Memory B cell (primary cell): Measurements from ENCODE around the gene HIVEP2.

ENCODE experiments used
- ATAC-seq: fragments of 150-1000 bp; cut with Tn5 transposase; 2 replicates; pipeline ENCODE4 v1.10.0; 2021; ENCODE audit warnings: low read depth, mild to moderate bottlenecking, moderate library complexity
- DNase-seq, 2 donors: peaks; one replicate each; pipeline ENCODE4 v3.0.0; 2022; ENCODE audit warnings: low spot score in 2 of 2
- H3K27ac Mint-ChIP-seq: one replicate; pipeline ENCODE4 v1.8.0; 2022; ENCODE audit warnings: mild to moderate bottlenecking, moderate library complexity, mixed read lengths
- H3K27me3 Mint-ChIP-seq: one replicate; pipeline ENCODE4 v1.8.0; 2022; ENCODE audit warnings: mixed read lengths
- H3K36me3 Mint-ChIP-seq: one replicate; pipeline ENCODE4 v1.8.0; 2022; ENCODE audit warnings: mild to moderate bottlenecking, mixed read lengths
- H3K4me1 Mint-ChIP-seq: one replicate; pipeline ENCODE4 v1.8.0; 2022; ENCODE audit warnings: mixed read lengths
- H3K4me3 Mint-ChIP-seq: one replicate; pipeline ENCODE4 v1.8.0; 2022; ENCODE audit warnings: mild to moderate bottlenecking, moderate library complexity, mixed read lengths
- H3K9me3 Mint-ChIP-seq: one replicate; pipeline ENCODE4 v1.8.0; 2022; ENCODE audit warnings: mixed read lengths

Gene HIVEP2

GRCh38 chr6:142940487-142940886 is 4.5 kb downstream of the HIVEP2 start:
- H3K9me3 Mint-ChIP-seq, result no peaks in the 10 kb centered on the region
- H3K27me3 Mint-ChIP-seq, result no peaks in the 10 kb centered on the region
- H3K4me3 Mint-ChIP-seq, result no peak overlapping the region
- no peaks in the 10 kb centered on the region for H3K36me3 Mint-ChIP-seq
- no peak overlapping the region for H3K27ac Mint-ChIP-seq
- peaks cover 32% of the 10 kb centered on the region for H3K4me1 Mint-ChIP-seq
- ATAC-seq (no peak), DNase-seq (no peak)

GRCh38 chr6:142938510-142938909 is 6.5 kb downstream of the HIVEP2 start:
- Mint-ChIP-seq H3K4me3 (no peak overlapping the region), H3K27me3 (no peaks in the 10 kb centered on the region), H3K4me1 (peaks cover 40% of the 10 kb centered on the region)

GRCh38 chr6:142937986-142938385 is 7.0 kb downstream of the HIVEP2 start:
- ATAC-seq (no peak), DNase-seq (no peak)
- no peaks in the 10 kb centered on the region for H3K36me3 Mint-ChIP-seq
- H3K27me3 Mint-ChIP-seq, result no peaks in the 10 kb centered on the region
- H3K4me1 Mint-ChIP-seq, result peaks cover 41% of the 10 kb centered on the region
- no peak overlapping the region for H3K27ac Mint-ChIP-seq
- H3K9me3 Mint-ChIP-seq, result no peaks in the 10 kb centered on the region
- no peak overlapping the region for H3K4me3 Mint-ChIP-seq

More at GRCh38 chr6:142938510-142938909, 6.5 kb downstream of the HIVEP2 start:
- no peak for DNase-seq
- ATAC-seq, result no peak
- H3K27ac Mint-ChIP-seq, result no peak overlapping the region
- no peaks in the 10 kb centered on the region for H3K9me3 Mint-ChIP-seq
- H3K36me3 Mint-ChIP-seq, result no peaks in the 10 kb centered on the region

GRCh38 chr6:142935553-142936517 is 9.1 kb downstream of the HIVEP2 start:
- Mint-ChIP-seq H3K27me3 (no peaks in the 10 kb centered on the region), H3K4me1 (peaks cover 48% of the 10 kb centered on the region), H3K4me3 (peak overlapping the region; percentile 75), H3K27ac (peak overlapping the region; percentile 87), H3K9me3 (no peaks in the 10 kb centered on the region), H3K36me3 (no peaks in the 10 kb centered on the region)
- DNase-seq (peak in 1 of 2 donors; percentile 45), ATAC-seq (peak; percentile 80)

GRCh38 chr6:142934599-142934998 is 10.4 kb downstream of the HIVEP2 start:
- ATAC-seq (no peak), DNase-seq (no peak)
- H3K27ac Mint-ChIP-seq, result peak overlapping the region; percentile 85
- peaks cover 55% of the 10 kb centered on the region for H3K4me1 Mint-ChIP-seq
- no peaks in the 10 kb centered on the region for H3K9me3 Mint-ChIP-seq
- H3K4me3 Mint-ChIP-seq, result peak overlapping the region; percentile 72
- no peaks in the 10 kb centered on the region for H3K36me3 Mint-ChIP-seq
- H3K27me3 Mint-ChIP-seq, result no peaks in the 10 kb centered on the region

- DNase-seq (no peak), ATAC-seq (no peak)
- H3K36me3 Mint-ChIP-seq, result no peaks in the 10 kb centered on the region
- H3K4me3 Mint-ChIP-seq, result peak overlapping the region; percentile 72
- H3K4me1 Mint-ChIP-seq, result peaks cover 50% of the 10 kb centered on the region
- H3K27ac Mint-ChIP-seq, result peak overlapping the region; percentile 85
- no peaks in the 10 kb centered on the region for H3K9me3 Mint-ChIP-seq
- H3K27me3 Mint-ChIP-seq, result no peaks in the 10 kb centered on the region
Measured at GRCh38 chr6:142934106-142934505, 10.9 kb downstream of the HIVEP2 start.

- peak overlapping the region; percentile 85 for H3K27ac Mint-ChIP-seq
- no peak for ATAC-seq
Measured at GRCh38 chr6:142933701-142934100, 11.3 kb downstream of the HIVEP2 start.

GRCh38 chr6:142932889-142933288 is 12.1 kb downstream of the HIVEP2 start:
- Mint-ChIP-seq H3K27ac (peak overlapping the region; percentile 38), H3K4me1 (peaks cover 54% of the 10 kb centered on the region), H3K27me3 (no peaks in the 10 kb centered on the region), H3K4me3 (peak overlapping the region; percentile 55), H3K36me3 (no peaks in the 10 kb centered on the region), H3K9me3 (no peaks in the 10 kb centered on the region)
- DNase-seq (no peak), ATAC-seq (peak; percentile 49)

More at GRCh38 chr6:142933701-142934100, 11.3 kb downstream of the HIVEP2 start:
- Mint-ChIP-seq H3K9me3 (no peaks in the 10 kb centered on the region), H3K4me1 (peaks cover 54% of the 10 kb centered on the region), H3K36me3 (no peaks in the 10 kb centered on the region), H3K4me3 (no peak overlapping the region), H3K27me3 (no peaks in the 10 kb centered on the region)
- no peak for DNase-seq

- Mint-ChIP-seq H3K4me1 (peaks cover 52% of the 10 kb centered on the region), H3K27me3 (no peaks in the 10 kb centered on the region), H3K27ac (peak overlapping the region; percentile 89), H3K4me3 (no peak overlapping the region), H3K9me3 (no peaks in the 10 kb centered on the region), H3K36me3 (no peaks in the 10 kb centered on the region)
- DNase-seq (no peak), ATAC-seq (no peak)
Measured at GRCh38 chr6:142929751-142930358, 15.1 kb downstream of the HIVEP2 start.

- Mint-ChIP-seq H3K4me1 (peaks cover 36% of the 10 kb centered on the region), H3K9me3 (no peaks in the 10 kb centered on the region), H3K27me3 (no peaks in the 10 kb centered on the region), H3K27ac (peak overlapping the region; percentile 100), H3K4me3 (peak overlapping the region; percentile 91), H3K36me3 (no peaks in the 10 kb centered on the region)
- DNase-seq (no peak), ATAC-seq (peak; percentile 23)
Measured at GRCh38 chr6:142927904-142928303, 17.1 kb downstream of the HIVEP2 start.

- Mint-ChIP-seq H3K27ac (peak overlapping the region; percentile 100), H3K4me1 (peaks cover 33% of the 10 kb centered on the region), H3K9me3 (no peaks in the 10 kb centered on the region), H3K27me3 (no peaks in the 10 kb centered on the region), H3K36me3 (no peaks in the 10 kb centered on the region), H3K4me3 (peak overlapping the region; percentile 91)
- ATAC-seq (no peak), DNase-seq (no peak)
Measured at GRCh38 chr6:142927271-142927580, 17.8 kb downstream of the HIVEP2 start.

- peaks cover 3% of the 10 kb centered on the region for H3K36me3 Mint-ChIP-seq
- no peaks in the 10 kb centered on the region for H3K27me3 Mint-ChIP-seq
- peaks cover 32% of the 10 kb centered on the region for H3K4me1 Mint-ChIP-seq
- DNase-seq, result peak; percentile 77 to 80
- peak overlapping the region; percentile 91 for H3K4me3 Mint-ChIP-seq
- peak; percentile 89 for ATAC-seq
- H3K9me3 Mint-ChIP-seq, result no peaks in the 10 kb centered on the region
- peak overlapping the region; percentile 100 for H3K27ac Mint-ChIP-seq
Measured at GRCh38 chr6:142926494-142927270, 18.3 kb downstream of the HIVEP2 start.

GRCh38 chr6:142926177-142926493 is 18.8 kb downstream of the HIVEP2 start:
- Mint-ChIP-seq H3K4me3 (peak overlapping the region; percentile 91), H3K27ac (peak overlapping the region; percentile 100), H3K36me3 (peaks cover 3% of the 10 kb centered on the region), H3K27me3 (no peaks in the 10 kb centered on the region), H3K9me3 (no peaks in the 10 kb centered on the region), H3K4me1 (peaks cover 27% of the 10 kb centered on the region)
- DNase-seq, result no peak
- ATAC-seq, result no peak

GRCh38 chr6:142925575-142926110 is 19.3 kb downstream of the HIVEP2 start:
- peaks cover 3% of the 10 kb centered on the region for H3K36me3 Mint-ChIP-seq
- H3K4me3 Mint-ChIP-seq, result peak overlapping the region; percentile 64
- no peaks in the 10 kb centered on the region for H3K9me3 Mint-ChIP-seq
- H3K27ac Mint-ChIP-seq, result peak overlapping the region; percentile 100
- DNase-seq, result no peak
- no peak for ATAC-seq
- peaks cover 27% of the 10 kb centered on the region for H3K4me1 Mint-ChIP-seq
- H3K27me3 Mint-ChIP-seq, result no peaks in the 10 kb centered on the region
